MCF 10A (cell line): ENCODE measurements around the gene LMNTD1. TPM values are rescaled to one million over a fixed set of nuclear protein-coding genes. Genes with fewer than 3 reads are reported as not detected.
A peak's percentile ranks its signal among the peaks of the same experiment; 100 is the strongest.

ENCODE experiments used
- BruUV-seq: library from RNA; stranded (reverse); fragments of 400-500 nt; replicated peaks from 2 replicates; lab custom pipeline; 2021; lab: Mats Ljungman, UMichigan
- CTCF ChIA-PET: fragments of 300-600 bp; sonication (Branson Sonifier 250); formaldehyde crosslinking; extraction: SDS; loops from one replicate; lab custom pipeline; 2021; ENCODE audit warnings: antibody characterized with exemption, inconsistent platforms; lab: Yijun Ruan, JAX
- POLR2A ChIA-PET: fragments of 300-600, 350-650 bp; sonication (Branson Sonifier 250); formaldehyde crosslinking; extraction: SDS; loops from one replicate; lab custom pipeline; 2020; ENCODE audit warnings: antibody characterized with exemption, inconsistent platforms; lab: Yijun Ruan, JAX
- DNase-seq: peaks from one replicate; pipeline ENCODE4 v3.0.0-alpha.2; 2018; ENCODE audit not compliant: unreplicated experiment
- H3K27ac Mint-ChIP-seq: one replicate; pipeline ENCODE4 v1.8.0; 2022; ENCODE audit warnings: mild to moderate bottlenecking, low read depth, mixed read lengths; ENCODE audit not compliant: unreplicated experiment
- H3K27me3 Mint-ChIP-seq: one replicate; pipeline ENCODE4 v1.8.0; 2022; ENCODE audit warnings: mixed read lengths; ENCODE audit not compliant: insufficient read depth, unreplicated experiment
- H3K36me3 Mint-ChIP-seq: one replicate; pipeline ENCODE4 v1.8.0; 2022; ENCODE audit warnings: mild to moderate bottlenecking, moderate library complexity, mixed read lengths; ENCODE audit not compliant: insufficient read depth, unreplicated experiment
- H3K4me1 Mint-ChIP-seq: one replicate; pipeline ENCODE4 v1.8.0; 2022; ENCODE audit warnings: mixed read lengths; ENCODE audit not compliant: insufficient read depth, unreplicated experiment
- H3K4me3 Mint-ChIP-seq: one replicate; pipeline ENCODE4 v1.8.0; 2022; ENCODE audit warnings: mild to moderate bottlenecking, moderate library complexity, mixed read lengths; ENCODE audit not compliant: unreplicated experiment
- H3K9me3 Mint-ChIP-seq: one replicate; pipeline ENCODE4 v1.8.0; 2022; ENCODE audit warnings: mixed read lengths; ENCODE audit not compliant: unreplicated experiment
- intact Hi-C: fragments of 100-400 bp; cut with micrococcal nuclease; formaldehyde crosslinking; loops from 2 replicates; pipeline ENCODE4 v1.14.1; 2022
- total RNA-seq: library from RNA; stranded (reverse); gene quantifications from 2 replicates; pipeline ENCODE4 v1.2.3, GENCODE V29; 2022
- TF ChIP-seq, protein P1 (sequence below): fragments of 200-600 bp; IDR thresholded peaks from one replicate; pipeline ENCODE4 v1.8.0; 2022; ENCODE audit warnings: antibody characterized with exemption, mild to moderate bottlenecking; ENCODE audit not compliant: unreplicated experiment

The LMNTD1 gene
- total RNA-seq, 1 experiment from 2014 or later, result not detected

DNA sequence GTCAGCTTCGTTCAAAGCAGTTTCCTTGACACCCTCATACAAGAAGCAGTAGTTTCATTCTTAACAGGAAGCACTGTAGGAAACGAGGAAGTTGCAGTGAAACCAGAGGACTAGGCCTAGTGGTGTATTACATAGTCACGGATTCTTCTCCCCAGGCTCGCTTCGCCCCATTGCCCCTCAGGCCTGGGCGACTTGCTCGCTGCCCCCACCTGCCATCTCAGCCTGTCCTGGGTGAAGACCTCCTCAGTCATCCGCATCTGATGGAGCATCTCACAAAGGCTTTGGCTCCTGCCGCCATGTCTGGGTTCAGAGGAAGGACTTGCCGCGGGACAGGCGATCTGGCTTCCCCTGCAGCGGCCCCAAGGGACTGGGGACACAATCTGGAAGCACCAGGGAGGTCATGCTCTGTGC, 93.5 kb downstream of the LMNTD1 start:
- intact Hi-C loops, result no loop called here
- Mint-ChIP-seq H3K36me3 (no peaks in the 10 kb centered on the region), H3K4me3 (no peak overlapping the region), H3K27ac (no peak overlapping the region), H3K27me3 (no peaks in the 10 kb centered on the region), H3K9me3 (no peaks in the 10 kb centered on the region), H3K4me1 (peaks cover 12% of the 10 kb centered on the region)
- TF ChIP-seq, protein P1, sequence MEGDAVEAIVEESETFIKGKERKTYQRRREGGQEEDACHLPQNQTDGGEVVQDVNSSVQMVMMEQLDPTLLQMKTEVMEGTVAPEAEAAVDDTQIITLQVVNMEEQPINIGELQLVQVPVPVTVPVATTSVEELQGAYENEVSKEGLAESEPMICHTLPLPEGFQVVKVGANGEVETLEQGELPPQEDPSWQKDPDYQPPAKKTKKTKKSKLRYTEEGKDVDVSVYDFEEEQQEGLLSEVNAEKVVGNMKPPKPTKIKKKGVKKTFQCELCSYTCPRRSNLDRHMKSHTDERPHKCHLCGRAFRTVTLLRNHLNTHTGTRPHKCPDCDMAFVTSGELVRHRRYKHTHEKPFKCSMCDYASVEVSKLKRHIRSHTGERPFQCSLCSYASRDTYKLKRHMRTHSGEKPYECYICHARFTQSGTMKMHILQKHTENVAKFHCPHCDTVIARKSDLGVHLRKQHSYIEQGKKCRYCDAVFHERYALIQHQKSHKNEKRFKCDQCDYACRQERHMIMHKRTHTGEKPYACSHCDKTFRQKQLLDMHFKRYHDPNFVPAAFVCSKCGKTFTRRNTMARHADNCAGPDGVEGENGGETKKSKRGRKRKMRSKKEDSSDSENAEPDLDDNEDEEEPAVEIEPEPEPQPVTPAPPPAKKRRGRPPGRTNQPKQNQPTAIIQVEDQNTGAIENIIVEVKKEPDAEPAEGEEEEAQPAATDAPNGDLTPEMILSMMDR, result no peak
- CTCF ChIA-PET, result no interaction called here
- POLR2A ChIA-PET, result no interaction called here
- DNase-seq, result no peak
- no TSS peak for BruUV-seq

DNA sequence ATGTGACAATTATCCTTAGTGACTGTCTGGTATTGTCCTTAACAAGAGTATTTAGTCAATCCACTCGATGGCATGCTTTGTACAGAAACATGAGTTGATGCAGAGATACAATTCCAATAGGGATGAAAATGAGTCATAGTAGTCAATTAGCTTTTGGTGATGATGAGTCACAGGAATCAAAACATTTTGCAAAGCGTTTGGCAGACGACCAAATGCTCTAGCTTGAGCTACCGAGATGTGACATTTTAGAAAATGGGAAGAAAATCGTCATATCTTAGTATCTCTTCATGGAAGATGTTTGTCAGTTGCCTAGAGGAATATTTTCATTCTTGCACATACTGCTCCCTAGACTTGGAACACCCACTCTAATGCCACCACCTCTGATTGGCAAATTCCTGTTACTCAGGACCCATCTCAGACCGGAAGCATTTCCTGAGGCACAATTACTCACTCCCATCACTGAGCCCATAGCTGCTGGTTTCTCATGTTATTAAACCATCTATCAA, 95.0 kb downstream of the LMNTD1 start:
- Mint-ChIP-seq H3K9me3 (no peaks in the 10 kb centered on the region), H3K27me3 (no peaks in the 10 kb centered on the region), H3K4me3 (peak overlapping the region; percentile 67), H3K27ac (peak overlapping the region; percentile 51), H3K36me3 (no peaks in the 10 kb centered on the region), H3K4me1 (peaks cover 12% of the 10 kb centered on the region)
- peak; percentile 96 for DNase-seq
- TF ChIP-seq, protein P1, result no peak
- POLR2A ChIA-PET, result interaction anchor here (0.7 to 2.6 kb wide), 7 partner anchors 22 to 502 kb away, joined by 3 to 12 read pairs (median 4); no protein-coding TSS in a partner anchor
- BruUV-seq, result no TSS peak
- CTCF ChIA-PET, result interaction anchor here (0.6 to 2.3 kb wide), 12 partner anchors 19 to 657 kb away, joined by 3 to 10 read pairs (median 4); no protein-coding TSS in a partner anchor
- intact Hi-C loops, result loop anchor here (1.0 kb wide), 1 partner anchor 501 kb away; no protein-coding TSS in a partner anchor

DNA sequence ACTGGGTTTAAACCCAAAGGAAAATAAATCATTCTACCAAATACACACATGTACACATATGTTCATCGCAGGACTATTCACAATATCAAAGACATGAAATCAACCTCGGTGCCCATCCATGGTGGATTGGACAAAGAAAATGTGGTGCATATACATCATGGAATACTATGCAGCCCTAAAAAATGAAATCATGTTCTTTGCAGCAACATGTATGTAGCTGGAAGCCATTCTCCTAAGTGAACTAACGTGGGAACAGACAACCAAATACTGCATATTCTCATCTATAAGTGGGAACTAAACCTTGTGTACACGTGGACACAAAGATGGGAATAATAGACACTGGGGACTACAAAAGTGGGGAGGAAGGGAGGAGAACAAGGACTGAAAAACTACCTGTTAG, 96.6 kb downstream of the LMNTD1 start:
- ChIA-PET CTCF (interaction anchor here (1.1 to 1.3 kb wide), 2 partner anchors 9 to 545 kb away, joined by 5 to 6 read pairs; no protein-coding TSS in a partner anchor), POLR2A (no interaction called here)
- no TSS peak for BruUV-seq
- Mint-ChIP-seq H3K27ac (no peak overlapping the region), H3K4me3 (no peak overlapping the region), H3K27me3 (no peaks in the 10 kb centered on the region), H3K36me3 (no peaks in the 10 kb centered on the region), H3K9me3 (no peaks in the 10 kb centered on the region), H3K4me1 (peaks cover 12% of the 10 kb centered on the region)
- intact Hi-C loops, result no loop called here
- no peak for DNase-seq
- TF ChIP-seq, protein P1, result no peak

DNA sequence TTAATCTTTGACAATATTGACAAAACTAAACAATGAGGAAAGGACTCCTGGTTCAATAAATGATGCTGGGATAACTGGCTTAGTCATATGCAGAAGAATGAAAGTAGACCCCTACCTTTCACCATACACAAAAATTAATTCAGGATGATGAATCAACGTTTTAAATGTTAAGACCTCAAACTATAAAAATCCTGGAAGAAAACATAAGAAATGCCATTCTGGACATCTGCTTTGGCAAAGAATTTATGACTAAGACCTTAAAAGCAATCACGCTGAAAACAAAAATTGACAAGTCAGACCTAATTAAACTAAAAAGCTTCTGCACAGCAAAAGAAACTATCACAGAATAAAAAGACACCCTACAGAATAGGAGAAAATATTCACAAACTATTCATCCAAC, 97.4 kb downstream of the LMNTD1 start:
- TF ChIP-seq, protein P1, result no peak
- intact Hi-C loops, result no loop called here
- peaks cover 12% of the 10 kb centered on the region for H3K4me1 Mint-ChIP-seq
- H3K9me3 Mint-ChIP-seq, result no peaks in the 10 kb centered on the region
- no peaks in the 10 kb centered on the region for H3K27me3 Mint-ChIP-seq
- CTCF ChIA-PET, result interaction anchor here (1.0 kb wide), 1 partner anchor 19 kb away, joined by 3 read pairs; no protein-coding TSS in a partner anchor
- H3K36me3 Mint-ChIP-seq, result no peaks in the 10 kb centered on the region
- no peak overlapping the region for H3K4me3 Mint-ChIP-seq
- POLR2A ChIA-PET, result no interaction called here
- no peak overlapping the region for H3K27ac Mint-ChIP-seq
- BruUV-seq, result no TSS peak
- no peak for DNase-seq
